Umbilical cord (tissue), 2 donors: ENCODE data around the gene TLNRD1. TPM values are rescaled to one million over a fixed set of nuclear protein-coding genes. Genes with fewer than 3 reads are reported as not detected.

ENCODE experiments used
- DNase-seq: peaks from one replicate; pipeline ENCODE4 v3.0.0-alpha.2; 2015; ENCODE audit warnings: low spot score
- total RNA-seq: library from RNA; depleted of rRNA; stranded (reverse); fragments of >200 nt; gene quantifications from one replicate; pipeline ENCODE4 v1.2.3, GENCODE V29; 2014; ENCODE audit warnings: low replicate concordance; ENCODE audit not compliant: insufficient read depth

TLNRD1 gene
- total RNA-seq, 1 donor from 2014 or later = 13.7 TPM

GRCh38 chr15:81002009-81002330, 1.2 kb downstream of the TLNRD1 start:
- no peak for DNase-seq

GRCh38 chr15:81002331-81003096, 1.8 kb downstream of the TLNRD1 start:
- DNase-seq = no peak

- no peak for DNase-seq
These were observed 2.3 kb downstream of the TLNRD1 start for GRCh38 chr15:81003097-81003350.

GRCh38 chr15:81006124-81006523, 5.4 kb downstream of the TLNRD1 start:
- no peak for DNase-seq

GRCh38 chr15:81007428-81008064, 6.8 kb downstream of the TLNRD1 start:
- no peak for DNase-seq

- no peak for DNase-seq
These were observed 7.6 kb downstream of the TLNRD1 start for GRCh38 chr15:81008312-81008711.

- DNase-seq = no peak
These were observed 9.4 kb downstream of the TLNRD1 start for GRCh38 chr15:81010086-81010485.

- DNase-seq = no peak
These were observed 10.9 kb downstream of the TLNRD1 start for GRCh38 chr15:81011593-81011992.

GRCh38 chr15:81012588-81012987, 11.9 kb downstream of the TLNRD1 start:
- DNase-seq = no peak

GRCh38 chr15:81013396-81013929, 12.7 kb downstream of the TLNRD1 start:
- no peak for DNase-seq

GRCh38 chr15:81014446-81015093, 13.8 kb downstream of the TLNRD1 start:
- DNase-seq = no peak

GRCh38 chr15:81015621-81016488, 15.1 kb downstream of the TLNRD1 start:
- DNase-seq = peak; percentile 41

- DNase-seq = no peak
These were observed 15.9 kb downstream of the TLNRD1 start for GRCh38 chr15:81016489-81017068.

- no peak for DNase-seq
These were observed 17.5 kb downstream of the TLNRD1 start for GRCh38 chr15:81018197-81018596.

GRCh38 chr15:81021321-81021720, 20.6 kb downstream of the TLNRD1 start:
- no peak for DNase-seq

- peak; percentile 67 for DNase-seq
These were observed 23.0 kb downstream of the TLNRD1 start for GRCh38 chr15:81023483-81024264.

GRCh38 chr15:81024265-81024872, 23.6 kb downstream of the TLNRD1 start:
- peak; percentile 85 for DNase-seq

GRCh38 chr15:81024936-81025335, 24.2 kb downstream of the TLNRD1 start:
- no peak for DNase-seq

- no peak for DNase-seq
These were observed 25.1 kb downstream of the TLNRD1 start for GRCh38 chr15:81025721-81026370.
